HG02571 (cell line): ENCODE data around the gene SYT15B.
"Not testable (repeated sequence)": the region's sequence is repeated elsewhere in the genome, so short reads cannot be mapped to it uniquely, and the experiment has no call there.

Experiments
- ATAC-seq: cut with Tn5 transposase; IDR thresholded peaks from one replicate; pipeline ENCODE4 v1.9.1; 2021; ENCODE audit warnings: mild to moderate bottlenecking, moderate library complexity; ENCODE audit not compliant: unreplicated experiment

SYT15B gene

DNA sequence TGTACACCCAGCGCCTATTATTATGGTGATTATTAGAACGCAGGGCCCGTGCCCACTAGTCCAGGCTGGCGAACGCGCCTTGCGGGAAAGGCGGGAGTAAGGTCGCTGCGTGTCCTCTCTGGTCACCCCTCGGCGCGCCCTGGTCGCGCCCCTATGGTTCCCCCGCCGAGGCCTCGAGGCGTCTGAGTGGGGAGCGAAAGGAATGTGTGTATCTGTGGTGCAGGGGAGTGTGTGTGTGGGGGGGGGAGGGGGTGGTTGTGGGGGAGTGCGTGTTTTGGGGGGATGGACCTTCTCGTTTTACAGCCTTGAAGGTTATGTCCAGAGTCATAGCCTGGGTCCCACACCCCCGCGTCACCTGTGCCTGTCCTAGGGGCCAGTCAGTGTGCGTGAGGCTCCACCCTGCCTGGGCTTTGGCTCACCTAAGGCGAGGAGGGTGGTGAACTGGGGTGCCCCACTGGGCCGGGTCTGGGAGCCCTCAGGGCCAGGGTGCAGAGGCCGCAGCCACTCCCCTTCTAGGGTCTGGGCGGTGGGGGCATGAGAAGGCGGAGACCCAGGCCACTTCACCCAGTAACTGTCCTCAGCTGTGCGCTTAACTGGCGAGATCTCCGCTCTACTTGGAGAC, at the start of gene SYT15B:
SYT15B (minus strand) TSS at position 39 of the 622 bp plus-strand sequence. CDS start 952 bp downstream, outside the sequence.
- not testable (repeated sequence) for ATAC-seq

DNA sequence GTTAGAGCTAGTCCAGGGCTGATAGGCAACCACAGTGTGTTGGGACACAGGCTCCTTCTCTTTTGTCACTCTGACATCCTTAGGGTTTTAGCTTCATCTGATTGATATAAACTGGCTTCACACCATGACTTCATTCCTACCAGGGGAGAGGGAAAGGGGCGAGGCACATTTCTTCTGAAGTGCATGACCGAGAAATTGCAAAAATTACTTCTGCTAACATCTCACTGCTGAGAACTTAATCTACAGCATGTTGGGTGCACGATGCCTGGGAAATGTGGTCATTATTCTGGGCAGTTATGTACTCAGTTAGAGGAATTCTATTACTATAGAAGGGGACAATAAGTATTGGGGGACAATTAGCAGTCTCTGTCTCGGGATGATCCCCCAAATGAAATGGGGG, 16.2 kb upstream of the SYT15B start:
- ATAC-seq = not testable (repeated sequence)

DNA sequence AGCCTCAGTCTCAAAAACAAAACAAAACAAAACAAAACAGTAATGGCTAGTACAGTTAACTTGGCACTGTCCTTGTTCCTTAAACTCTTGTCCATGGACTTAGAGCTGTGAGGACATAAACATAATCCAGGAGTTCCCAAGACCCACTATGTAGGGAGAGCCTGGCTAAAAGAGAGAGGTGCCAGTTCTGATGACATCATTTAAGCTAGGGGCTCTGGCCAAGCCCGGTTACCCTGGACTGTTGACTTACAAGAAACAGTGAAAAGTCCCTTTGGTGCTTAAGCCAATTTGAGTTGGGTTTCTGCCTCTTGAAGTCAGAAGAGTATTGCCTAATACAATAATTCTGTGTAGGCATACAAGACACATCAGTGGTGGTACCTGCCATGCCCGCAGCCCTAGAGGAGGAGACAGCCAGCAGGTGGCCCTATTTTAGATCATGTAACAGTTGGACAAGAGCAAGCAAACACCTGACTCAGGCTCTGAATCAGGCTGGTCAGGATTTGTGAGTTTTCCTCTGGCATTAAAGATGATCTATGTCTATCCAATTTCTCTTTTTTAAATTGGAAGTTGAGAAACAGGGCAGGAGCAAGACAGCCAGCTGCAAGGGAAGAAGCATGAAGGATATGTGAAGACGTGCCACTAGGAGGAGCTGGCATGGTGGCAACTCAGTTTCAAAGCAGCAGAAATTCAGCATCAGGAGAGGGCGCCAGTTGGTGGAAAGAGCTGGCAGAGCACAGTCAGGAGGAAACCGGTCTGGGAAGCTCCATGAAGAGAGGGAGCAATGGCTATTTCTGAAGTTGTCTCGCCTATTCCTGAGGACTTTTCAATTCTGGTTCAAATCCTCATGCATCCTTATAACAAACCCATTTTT, 12.2 kb upstream of the SYT15B start:
- ATAC-seq = not testable (repeated sequence)

DNA sequence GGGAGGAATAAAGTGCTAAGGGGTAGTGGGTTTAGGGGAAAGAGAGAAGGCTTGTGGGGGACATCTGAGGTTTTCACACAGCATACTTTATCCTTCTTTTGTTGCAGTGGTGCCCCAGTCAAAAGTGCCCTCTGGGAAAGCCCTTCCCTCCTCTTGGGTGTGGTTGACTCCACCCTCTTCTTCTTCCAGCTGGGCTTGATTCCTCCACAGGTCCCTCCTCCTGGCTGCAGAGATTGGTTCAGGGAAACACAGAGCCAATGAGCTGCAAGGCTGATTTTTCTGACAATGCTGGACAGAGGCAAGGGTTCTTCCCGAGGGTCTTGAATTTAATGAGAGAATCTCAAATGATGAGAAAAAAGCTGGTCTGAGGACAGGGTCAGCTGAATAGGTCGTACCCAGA, 7.4 kb upstream of the SYT15B start:
- not testable (repeated sequence) for ATAC-seq

DNA sequence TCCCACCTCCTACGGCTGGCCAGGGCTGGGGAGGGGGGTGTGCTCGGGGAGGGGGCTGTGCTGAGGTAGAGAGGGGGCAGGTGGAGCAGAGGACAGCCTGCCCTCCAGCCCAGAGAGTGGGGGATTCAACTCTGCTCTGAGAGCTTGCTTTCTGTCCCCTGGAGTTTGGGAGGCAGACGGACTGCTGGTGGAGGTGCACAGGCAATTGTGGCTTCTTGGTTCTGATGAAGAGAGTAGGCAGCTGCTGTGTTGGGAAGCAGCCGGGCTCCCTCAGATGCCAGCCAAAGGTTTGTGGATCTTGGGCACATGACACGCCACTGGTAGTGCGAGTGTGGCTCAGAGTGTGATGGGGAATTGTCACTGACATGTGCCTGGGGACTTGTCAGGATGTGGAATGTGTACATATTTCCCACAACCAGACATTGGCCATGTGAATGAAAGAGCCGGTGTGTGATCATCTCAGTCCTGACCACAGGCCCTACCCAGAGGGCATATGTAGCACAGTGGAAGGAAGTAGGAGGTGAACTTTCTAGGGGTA, 5.3 kb upstream of the SYT15B start:
- ATAC-seq = not testable (repeated sequence)

DNA sequence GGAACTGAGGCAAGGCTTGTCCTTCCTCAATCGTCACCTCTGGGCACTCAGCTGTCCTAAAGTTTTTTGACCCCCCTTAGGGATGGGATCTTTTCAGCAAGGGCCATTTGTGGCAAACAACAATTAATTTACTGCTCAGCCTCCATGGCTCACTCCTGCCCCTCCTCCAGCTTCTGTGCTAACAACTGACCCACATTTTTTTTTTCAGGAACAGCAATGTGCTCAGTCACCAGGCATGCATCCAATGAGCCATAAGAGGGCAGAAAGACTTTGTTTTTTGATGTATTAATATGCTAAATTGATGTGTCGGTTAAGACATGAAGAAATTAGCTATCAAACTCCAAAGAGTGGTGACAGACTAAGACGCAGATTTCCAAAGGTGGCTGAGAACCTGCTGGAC, 4.7 kb upstream of the SYT15B start:
- not testable (repeated sequence) for ATAC-seq

DNA sequence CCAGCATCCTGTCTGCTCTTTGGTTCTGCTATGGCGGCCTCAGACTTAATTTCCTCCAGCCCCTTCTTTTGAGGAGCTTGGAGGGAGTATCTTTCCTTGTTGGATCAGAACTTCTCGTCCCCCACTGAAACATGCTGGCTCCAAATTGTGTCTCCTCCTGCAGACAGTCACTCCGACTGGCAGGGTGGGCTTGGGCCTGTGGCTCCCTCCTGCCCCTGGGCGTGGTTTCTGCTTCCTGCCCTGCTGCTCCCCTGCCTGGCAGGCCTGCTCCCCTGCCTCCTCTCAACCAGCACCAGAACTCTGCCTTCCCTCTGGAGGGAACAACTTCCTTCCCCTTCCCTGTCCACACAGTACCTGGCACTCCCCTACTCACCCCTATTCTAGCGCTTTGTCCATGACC, 3.8 kb upstream of the SYT15B start:
- ATAC-seq = not testable (repeated sequence)

DNA sequence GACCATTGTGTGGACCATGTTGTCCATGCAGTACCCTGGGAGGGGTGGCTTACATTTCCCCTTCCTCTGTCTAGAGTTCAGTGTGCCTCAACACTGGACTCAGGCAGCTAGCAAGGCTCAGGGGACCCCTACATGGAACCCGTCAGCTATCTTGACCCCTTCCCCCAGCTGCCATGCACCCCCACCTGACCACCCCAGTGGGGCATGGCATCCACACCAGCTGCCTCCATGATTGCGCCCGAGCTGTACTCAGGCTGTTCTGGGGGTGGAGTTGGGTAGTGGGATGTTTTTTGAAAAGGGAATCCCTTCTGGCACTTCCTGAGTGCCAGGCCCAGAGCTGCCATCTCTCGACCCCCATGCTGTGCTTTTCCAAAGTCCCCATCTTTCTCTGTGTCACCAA, 1.8 kb upstream of the SYT15B start:
- not testable (repeated sequence) for ATAC-seq

DNA sequence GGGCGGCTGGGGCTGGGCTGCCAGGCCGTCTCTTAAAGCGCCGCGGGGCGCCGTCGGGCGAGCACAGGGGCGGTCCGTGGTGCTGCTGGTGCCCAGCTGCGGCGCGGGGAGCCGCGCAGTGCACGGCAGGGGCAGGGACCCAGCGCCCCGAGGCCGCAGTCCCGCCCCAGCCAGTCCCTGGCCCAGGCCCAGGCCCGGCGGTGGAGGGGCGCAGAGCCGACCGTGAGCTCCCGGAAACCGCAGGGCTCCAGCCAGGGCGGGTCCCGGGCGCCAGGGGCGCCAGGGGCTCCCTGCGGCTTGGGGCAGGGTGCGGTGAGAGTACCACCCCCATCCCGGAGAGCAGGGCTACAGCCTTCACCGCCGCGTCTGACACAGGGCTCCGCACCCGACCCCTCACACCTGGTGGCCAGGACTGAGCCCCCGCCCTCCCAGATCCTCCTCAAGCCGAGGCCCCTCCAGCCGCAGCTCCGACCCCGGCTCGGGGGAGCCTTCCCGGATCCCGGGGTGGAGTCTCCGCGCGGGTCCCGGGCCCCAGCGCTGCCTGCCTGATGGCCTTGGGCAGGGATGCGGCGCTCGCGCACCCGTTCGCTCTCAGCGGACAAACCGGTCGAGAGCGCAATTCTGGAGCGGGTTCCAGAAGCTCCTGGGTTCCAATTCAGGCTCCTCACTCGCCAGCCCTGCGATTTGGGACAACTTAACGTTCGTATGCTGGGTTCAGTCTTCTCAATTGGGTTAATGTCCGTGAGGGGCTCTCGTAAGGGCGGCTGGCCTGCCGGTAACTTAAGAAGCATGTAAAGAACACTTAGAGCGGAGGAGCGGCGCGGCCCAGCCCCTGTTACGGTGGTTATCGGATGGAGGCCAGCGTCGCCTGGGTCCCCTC, 478 bp downstream of the SYT15B start:
- ATAC-seq = not testable (repeated sequence)

DNA sequence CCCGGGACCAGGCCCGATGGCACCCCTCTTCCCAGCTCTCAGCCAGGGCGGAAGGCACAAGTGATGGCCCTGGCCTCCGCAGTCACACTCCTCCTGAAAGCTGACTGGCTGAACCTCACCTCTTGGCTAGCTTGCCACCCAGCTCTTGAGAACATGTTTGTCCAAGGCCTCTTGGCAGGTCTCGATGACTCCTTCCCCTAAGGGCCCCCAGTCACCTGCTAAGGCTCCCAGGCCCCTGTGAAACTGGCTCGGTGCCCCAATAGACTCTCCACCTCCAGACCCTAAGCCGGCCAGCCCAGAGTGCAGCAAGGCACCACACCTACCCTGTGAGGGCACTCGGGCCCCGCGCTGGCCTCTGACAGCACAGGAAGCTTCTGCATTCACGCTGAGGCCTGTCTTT, 4.5 kb downstream of the SYT15B start:
- ATAC-seq = not testable (repeated sequence)

DNA sequence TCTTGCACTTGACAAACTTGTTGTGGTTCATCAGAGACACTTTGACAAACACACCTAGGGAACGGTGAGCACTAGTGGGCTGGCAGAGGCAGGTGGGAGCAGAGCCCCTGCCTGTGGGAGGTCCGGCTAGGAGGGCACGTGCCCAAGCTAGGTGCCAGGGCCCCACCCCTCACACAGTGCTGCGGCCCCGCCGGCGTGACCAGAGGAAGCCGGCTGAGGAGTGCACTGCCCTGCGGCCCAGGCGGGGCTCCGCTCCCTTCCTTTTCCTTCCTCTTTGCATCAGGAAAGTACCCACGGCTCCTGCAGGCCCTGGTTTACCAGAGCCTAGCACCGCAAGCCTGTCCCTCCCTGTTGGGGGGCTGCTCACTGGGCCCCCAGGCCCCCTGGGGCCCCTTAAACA, 7.2 kb downstream of the SYT15B start:
- not testable (repeated sequence) for ATAC-seq

DNA sequence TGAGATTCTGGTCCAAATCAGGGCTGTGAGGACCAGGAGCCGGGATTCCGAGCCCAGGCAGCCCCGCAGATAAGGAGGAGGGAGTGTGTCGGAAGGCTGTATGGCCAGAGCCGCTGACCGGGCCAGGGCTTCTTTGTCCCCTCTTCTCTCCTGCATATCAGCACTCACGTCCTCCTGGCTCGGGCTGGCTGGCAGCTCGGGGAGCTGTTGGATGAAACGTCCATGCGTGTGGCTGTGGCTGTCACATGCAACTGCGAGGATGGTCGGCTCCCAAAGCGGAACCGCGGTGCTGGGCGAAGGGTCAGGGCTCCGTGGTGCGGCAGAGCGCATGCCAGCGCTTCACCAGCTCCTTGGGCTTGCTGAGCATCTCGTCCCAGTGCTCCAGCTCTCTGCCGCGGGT, 9.5 kb downstream of the SYT15B start:
- not testable (repeated sequence) for ATAC-seq

DNA sequence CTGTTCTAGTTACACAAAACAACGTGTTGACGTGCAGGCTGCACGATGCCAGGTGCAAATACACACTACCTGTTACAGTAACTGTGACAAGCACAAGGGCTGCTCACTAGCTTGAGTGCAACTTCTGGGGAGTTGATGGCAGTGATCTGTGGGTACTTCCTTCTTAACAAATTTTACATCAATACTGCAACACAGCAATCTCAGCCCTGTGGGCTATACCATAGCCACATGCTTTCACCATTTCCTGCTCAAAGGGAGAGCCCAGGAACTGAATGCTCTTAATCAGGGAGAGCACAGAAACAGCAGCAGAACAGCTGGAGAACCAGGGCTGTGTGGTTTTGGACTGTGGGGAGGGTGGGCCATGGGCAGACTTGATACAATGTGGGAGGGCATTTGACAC, 10.2 kb downstream of the SYT15B start:
- not testable (repeated sequence) for ATAC-seq

DNA sequence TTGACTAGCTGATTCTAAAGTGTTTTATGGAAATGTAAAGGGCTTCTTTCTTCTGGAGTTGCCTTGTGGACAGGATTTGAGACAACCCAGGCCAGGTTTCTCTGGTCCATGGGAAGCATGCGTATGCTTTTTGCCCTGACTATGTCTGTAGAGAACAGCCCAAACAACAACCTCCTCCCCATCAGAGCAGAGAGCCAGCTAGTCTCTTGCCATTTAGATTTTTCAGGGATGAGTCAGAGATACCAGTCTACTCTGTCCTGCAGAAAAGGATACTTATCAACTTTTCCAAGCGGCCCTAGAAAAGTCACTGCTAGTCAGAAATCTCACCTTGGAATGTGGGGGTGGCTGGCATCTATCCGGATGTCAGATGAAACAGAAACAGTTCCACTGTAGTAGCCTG, 11.6 kb downstream of the SYT15B start:
- not testable (repeated sequence) for ATAC-seq

DNA sequence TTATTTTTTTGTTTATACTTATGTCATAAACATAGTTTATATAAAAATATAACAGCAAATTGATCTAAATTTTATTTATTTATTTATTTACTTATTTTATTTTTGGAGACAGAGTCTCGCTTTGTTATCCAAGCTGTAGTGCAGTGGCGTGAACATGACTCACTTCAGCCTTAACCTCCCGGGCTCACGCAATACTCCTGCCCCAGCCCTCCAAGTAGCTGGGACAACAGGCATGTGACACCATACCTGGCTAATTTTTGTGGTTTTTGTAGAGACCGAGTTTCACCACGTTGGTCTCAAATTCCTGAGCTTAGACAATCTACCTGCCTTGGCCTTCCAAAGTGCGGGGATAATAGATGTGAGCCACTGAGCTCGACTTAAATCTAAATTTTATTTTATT, 13.0 kb downstream of the SYT15B start:
- ATAC-seq = not testable (repeated sequence)

DNA sequence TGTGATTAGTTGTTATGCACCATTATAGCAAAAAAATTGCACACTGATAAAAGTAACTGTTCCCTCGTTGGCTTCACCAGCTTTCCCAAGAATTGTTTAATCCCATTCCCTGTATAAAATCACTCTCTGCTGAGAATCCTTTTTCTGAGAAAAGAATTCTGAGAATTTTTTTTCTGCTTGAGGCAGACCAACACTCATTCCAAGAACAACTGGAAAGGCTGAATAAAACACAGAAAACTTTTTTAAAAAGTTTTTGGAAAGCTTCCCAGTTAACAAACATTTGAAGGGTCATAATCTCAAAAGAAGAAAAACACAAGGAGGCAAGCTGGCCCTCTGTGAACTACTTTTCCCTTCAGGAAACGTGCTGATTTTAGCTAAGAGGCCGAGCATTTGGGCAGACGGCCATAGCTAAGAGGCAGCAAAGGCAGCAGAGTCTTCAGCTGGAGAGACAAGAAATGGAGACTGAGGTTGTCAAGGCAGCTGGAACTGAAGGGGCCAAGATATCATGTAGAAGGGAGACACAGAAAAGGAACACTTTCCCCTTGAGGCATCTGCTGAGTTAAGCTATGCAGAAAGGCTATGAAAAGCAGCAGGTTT, 16.5 kb downstream of the SYT15B start:
- ATAC-seq = not testable (repeated sequence)

DNA sequence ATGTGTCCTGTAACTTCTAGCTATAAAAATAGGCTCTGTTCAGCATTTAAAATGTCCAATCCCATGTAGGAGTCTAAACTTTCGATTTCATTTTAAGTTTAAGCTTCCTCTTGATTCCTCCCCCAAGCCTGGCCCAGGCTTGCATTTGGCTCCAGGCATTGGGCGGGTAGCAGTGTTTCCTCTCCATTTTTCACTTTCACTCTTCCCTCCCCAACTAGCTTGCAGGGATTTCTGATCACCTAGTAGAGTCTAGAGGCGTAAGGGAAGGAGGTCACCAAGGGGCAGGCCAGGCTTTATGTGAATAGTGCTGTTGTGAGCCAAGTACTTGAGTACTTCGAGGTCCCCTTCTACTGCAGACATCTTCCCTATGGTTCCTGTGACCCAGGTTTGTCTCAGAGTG, 18.5 kb downstream of the SYT15B start:
- ATAC-seq = not testable (repeated sequence)

DNA sequence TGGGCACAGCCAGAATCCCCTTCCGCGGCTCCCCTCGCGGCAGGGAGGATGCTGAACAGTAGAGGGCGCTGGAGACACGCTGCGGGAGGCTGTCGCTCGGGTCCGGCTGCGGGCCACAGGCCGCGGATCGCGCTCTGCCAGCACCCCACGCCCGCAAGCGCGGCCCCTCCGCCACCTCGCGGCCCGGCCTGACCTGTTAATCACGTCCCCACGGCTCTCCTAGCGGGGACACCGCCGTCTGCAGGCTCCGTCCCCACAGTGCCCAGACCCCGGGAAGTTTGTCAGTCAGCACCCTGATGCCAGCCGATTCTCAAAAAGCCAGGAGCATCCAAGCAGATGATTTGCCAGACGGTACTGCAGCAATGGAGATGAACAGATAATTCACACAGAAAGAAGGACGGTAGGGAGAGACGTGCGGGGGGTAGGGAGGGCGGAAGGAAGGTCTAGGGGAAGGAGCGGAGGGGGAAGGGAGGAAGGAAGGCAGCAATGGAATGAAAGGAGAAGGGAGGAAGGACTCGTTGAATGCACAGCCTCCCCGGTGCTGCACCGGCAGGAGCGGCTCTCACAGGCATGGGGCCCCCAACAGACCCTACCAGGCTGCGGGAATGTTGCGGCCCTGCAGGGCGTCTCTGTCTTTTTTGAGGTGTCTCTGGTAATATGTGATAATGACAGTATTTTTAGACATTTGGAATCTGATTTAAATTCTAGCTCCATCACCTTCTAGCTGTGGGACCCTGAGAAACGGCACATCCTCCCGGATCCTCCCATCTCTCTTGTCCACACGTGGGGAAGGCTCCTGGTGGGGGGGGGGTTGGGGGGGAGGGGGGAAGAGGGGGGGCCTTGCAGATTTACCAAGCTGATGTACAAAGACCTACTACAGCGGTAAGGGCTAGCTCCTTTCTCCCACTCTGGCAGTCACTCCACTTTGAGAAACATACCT, 19.5 kb downstream of the SYT15B start:
- peak; percentile 81 for ATAC-seq

DNA sequence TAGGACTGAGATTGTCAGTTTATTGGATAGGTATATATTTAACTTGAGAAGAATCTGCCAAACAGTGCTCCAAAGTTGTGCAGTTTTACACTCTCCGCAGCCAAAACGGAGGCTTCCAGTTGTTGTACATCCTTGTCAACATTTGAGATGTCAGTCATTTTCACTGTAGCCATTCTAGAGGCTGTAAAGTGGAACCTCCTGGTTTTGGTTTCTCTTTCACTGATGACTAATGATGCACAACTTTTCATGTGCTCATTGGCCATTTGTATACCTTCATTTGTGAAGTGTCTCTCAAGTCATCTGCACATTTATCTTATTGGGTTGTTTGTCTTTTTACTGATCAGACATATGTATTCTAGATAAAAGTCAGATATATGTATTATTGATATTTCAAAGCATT, 22.5 kb downstream of the SYT15B start:
- peak; percentile 54 for ATAC-seq
